Measurements from ENCODE around the gene PRTN3.
A peak's percentile ranks its signal among the peaks of the same experiment; 100 is the strongest.

The PRTN3 gene

GRCh38 chr19:858868-859843 lies 18.4 kb downstream of the PRTN3 start, which contains the start of gene CFD:
Gene CFD, plus strand, starts transcription at chr19:859664. Its CDS starts 26 bp downstream, at chr19:859690.
- TF ChIP-seq, protein P1, sequence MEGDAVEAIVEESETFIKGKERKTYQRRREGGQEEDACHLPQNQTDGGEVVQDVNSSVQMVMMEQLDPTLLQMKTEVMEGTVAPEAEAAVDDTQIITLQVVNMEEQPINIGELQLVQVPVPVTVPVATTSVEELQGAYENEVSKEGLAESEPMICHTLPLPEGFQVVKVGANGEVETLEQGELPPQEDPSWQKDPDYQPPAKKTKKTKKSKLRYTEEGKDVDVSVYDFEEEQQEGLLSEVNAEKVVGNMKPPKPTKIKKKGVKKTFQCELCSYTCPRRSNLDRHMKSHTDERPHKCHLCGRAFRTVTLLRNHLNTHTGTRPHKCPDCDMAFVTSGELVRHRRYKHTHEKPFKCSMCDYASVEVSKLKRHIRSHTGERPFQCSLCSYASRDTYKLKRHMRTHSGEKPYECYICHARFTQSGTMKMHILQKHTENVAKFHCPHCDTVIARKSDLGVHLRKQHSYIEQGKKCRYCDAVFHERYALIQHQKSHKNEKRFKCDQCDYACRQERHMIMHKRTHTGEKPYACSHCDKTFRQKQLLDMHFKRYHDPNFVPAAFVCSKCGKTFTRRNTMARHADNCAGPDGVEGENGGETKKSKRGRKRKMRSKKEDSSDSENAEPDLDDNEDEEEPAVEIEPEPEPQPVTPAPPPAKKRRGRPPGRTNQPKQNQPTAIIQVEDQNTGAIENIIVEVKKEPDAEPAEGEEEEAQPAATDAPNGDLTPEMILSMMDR (conservative IDR thresholded peaks at IDR 0.05; ENCODE audit: low read length), result no peak
- DNase-seq (ENCODE audit: low read depth), result no peak
- H3K4me3 ChIP-seq (ENCODE audit: low read length), result peak within 1 kb of the TSS; percentile 39

DNA sequence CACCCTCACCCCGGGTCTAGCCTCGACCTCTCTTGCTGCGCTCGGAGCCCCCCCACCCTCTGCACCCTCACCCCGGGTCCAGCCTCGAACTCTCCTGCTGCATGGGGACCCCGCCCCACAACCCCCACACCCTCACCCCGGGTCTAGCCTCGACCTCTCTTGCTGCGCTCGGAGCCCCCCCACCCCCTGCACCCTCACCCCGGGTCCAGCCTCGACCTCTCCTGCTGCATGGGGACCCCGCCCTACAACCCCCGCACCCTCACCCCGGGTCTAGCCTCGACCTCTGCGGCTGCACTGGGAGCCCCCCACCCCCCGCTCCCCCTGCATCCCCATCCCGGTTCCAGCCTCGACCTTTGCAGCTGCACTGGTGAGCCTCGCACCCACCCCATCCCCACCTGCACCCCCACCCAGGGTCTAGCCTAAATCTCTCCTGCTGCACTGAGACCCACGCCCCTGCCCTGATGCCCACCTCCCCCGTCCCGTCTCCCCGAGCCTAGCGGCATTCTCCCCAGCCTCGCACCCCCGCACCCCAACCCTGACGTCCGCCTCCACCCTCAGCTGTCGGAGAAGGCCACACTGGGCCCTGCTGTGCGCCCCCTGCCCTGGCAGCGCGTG lies 20.4 kb downstream of the PRTN3 start:
- no peak for DNase-seq (ENCODE audit: low read depth)
- TF ChIP-seq, protein P1 (conservative IDR thresholded peaks at IDR 0.05; ENCODE audit: low read length), result no peak
- H3K4me3 ChIP-seq (ENCODE audit: low read length), result no peak overlapping the region

GRCh38 chr19:861756-862580 lies 21.2 kb downstream of the PRTN3 start:
- no peak overlapping the region for H3K4me3 ChIP-seq (ENCODE audit: low read length)
- no peak for DNase-seq (ENCODE audit: low read depth)
- TF ChIP-seq, protein P1 (conservative IDR thresholded peaks at IDR 0.05; ENCODE audit: low read length), result no peak

GRCh38 chr19:862581-863314 lies 21.9 kb downstream of the PRTN3 start:
- TF ChIP-seq, protein P1 (conservative IDR thresholded peaks at IDR 0.05; ENCODE audit: low read length), result no peak
- H3K4me3 ChIP-seq (ENCODE audit: low read length), result no peak overlapping the region
- DNase-seq (ENCODE audit: low read depth), result no peak

GRCh38 chr19:863315-863620 lies 22.5 kb downstream of the PRTN3 start:
- no peak overlapping the region for H3K4me3 ChIP-seq (ENCODE audit: low read length)
- DNase-seq (ENCODE audit: low read depth), result no peak
- TF ChIP-seq, protein P1 (conservative IDR thresholded peaks at IDR 0.05; ENCODE audit: low read length), result no peak

DNA sequence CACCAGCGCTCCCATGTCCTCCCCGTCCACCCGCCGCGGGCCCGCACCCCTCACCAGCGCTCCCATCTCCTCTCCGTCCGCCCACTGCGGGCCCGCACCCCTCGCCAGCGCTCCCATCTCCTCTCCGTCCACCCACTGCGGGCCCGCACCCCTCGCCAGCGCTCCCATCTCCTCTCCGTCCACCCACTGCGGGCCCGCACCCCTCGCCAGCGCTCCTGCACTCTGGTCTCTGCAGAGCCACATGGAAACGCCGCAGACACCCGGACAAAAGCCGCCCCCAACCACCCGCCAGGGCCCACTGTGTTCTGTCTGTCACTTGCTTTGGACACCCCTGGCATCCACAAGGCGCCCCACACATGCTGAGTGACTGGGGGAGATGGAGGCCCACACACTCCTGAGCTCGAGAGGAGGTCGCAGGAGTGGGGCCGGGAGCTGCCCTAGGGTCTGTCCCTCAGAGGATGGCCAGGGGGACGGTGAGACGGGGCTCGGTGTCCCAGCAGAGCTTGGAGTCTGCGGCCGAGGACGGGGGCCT lies 26.0 kb downstream of the PRTN3 start:
- H3K4me3 ChIP-seq (ENCODE audit: low read length), result no peak overlapping the region
- no peak for DNase-seq (ENCODE audit: low read depth)
- TF ChIP-seq, protein P1 (conservative IDR thresholded peaks at IDR 0.05; ENCODE audit: low read length), result no peak

Data from AG10803 (cell line).